Ascending aorta (tissue), 2 donors: ENCODE data around the gene ENDOD1. TPM values are rescaled to one million over a fixed set of nuclear protein-coding genes. Genes with fewer than 3 reads are reported as not detected.

Source experiments
- DNase-seq, 2 donors: peaks; one replicate each; pipeline ENCODE4 v3.0.0-alpha.2; 2019; ENCODE audit warnings: low spot score in 2 of 2
- H3K27ac ChIP-seq, 2 donors: fragments of 200-600 bp; sonication (generic); one replicate each; pipeline ENCODE4 v1.5.1; 2016 to 2017; ENCODE audit warnings: mild to moderate bottlenecking in 1 of 2
- H3K27me3 ChIP-seq: fragments of 200-600 bp; sonication (generic); one replicate; pipeline ENCODE4 v1.5.1; 2017
- H3K36me3 ChIP-seq, 2 donors: fragments of 200-600 bp; sonication (generic); one replicate each; pipeline ENCODE4 v1.5.1; 2016
- H3K4me1 ChIP-seq, 2 donors: fragments of 200-600 bp; sonication (generic); one replicate each; pipeline ENCODE4 v1.5.1; 2016 to 2017; ENCODE audit warnings: mild to moderate bottlenecking in 1 of 2
- H3K4me3 ChIP-seq, 2 donors: fragments of 200-600 bp; sonication (generic); one replicate each; pipeline ENCODE4 v1.5.1; 2016 to 2017; ENCODE audit warnings: mild to moderate bottlenecking in 1 of 2
- H3K9me3 ChIP-seq, 2 donors: fragments of 200-600 bp; sonication (generic); one replicate each; pipeline ENCODE4 v1.5.1; 2016
- CTCF ChIP-seq, 3 experiments: fragments of 200-600 bp in 2 of 3; fragments of 450-650 bp in 1 of 3; sonication (generic) in 2 of 3; IDR thresholded peaks; one replicate each; pipeline ENCODE4 v1.5.1; 2016 to 2019; ENCODE audit warnings: antibody characterized with exemption in 3 of 3, mild to moderate bottlenecking in 1 of 3, moderate library complexity in 1 of 3
- intact Hi-C: fragments of 100-400 bp; cut with DNase I; formaldehyde crosslinking; loops from one replicate; pipeline ENCODE4 v1.15.1; 2023
- total RNA-seq: library from RNA; depleted of rRNA; stranded (reverse); fragments of >200 nt; gene quantifications from one replicate; pipeline ENCODE4 v1.1.0, GENCODE V29; 2016

ENDOD1 gene
- total RNA-seq, 1 donor from 2014 or later: 60.2 TPM

- Histone ChIP-seq H3K27ac (no peak overlapping the region), H3K4me1 (no peaks in the 10 kb centered on the region), H3K27me3 (no peaks in the 10 kb centered on the region), H3K4me3 (no peak overlapping the region), H3K9me3 (no peaks in the 10 kb centered on the region), H3K36me3 (no peaks in the 10 kb centered on the region)
- no peak for DNase-seq
- TF ChIP-seq CTCF (IDR thresholded peaks at IDR 0.05): no peak
- intact Hi-C loops: no loop called here
Observed at GRCh38 chr11:95059046-95059445, 30.6 kb upstream of the ENDOD1 start.

DNA sequence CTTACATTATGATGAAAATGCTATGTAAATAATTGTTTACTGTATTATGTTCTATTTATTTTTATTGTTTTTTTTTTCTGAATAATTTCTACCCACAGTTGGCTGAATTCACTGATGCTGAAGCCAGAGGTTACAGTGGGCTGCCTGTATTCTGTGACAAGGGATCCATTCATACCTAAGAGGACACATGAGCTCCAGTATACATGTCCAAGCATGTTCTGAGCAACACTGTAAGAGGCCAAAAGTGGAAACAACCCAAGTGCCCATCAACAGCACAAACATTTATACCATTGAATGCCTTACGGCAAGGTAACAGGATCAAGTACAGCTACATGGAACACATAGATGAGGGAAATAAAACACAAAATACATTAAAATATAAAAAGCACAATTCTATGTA lies 24.3 kb upstream of the ENDOD1 start:
- no peak for TF ChIP-seq CTCF (IDR thresholded peaks at IDR 0.05)
- H3K9me3 ChIP-seq: no peaks in the 10 kb centered on the region
- H3K27me3 ChIP-seq: no peaks in the 10 kb centered on the region
- intact Hi-C loops: loop anchor here (5.0 to 10.0 kb wide), 4 partner anchors 42 to 642 kb away; partner anchors contain the start of genes ANKRD49, MRE11 and SESN3
- DNase-seq: no peak
- peaks cover 0 to 10% of the 10 kb centered on the region in 2 donors for H3K4me1 ChIP-seq
- H3K27ac ChIP-seq: no peak overlapping the region
- H3K36me3 ChIP-seq: no peaks in the 10 kb centered on the region
- no peak overlapping the region for H3K4me3 ChIP-seq

DNA sequence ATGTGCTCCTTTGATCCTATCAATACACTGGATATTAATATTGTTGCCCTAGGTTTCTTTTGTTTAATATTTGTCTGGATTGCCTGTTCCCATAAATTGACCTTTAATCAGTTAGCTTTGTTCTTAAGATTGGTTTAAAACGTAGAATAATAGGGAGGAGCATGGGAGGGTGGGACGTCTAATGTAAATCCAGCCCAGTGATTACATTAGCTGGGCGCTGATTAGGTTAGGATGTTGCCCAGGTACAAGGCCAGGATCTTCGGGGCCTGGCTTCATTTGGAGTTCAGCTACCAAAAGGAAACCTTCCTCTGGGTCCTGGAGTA lies 23.0 kb upstream of the ENDOD1 start, which contains the start of gene SRSF8:
TSS of gene SRSF8 (plus strand) at position 204 of the 323 bp plus-strand sequence. CDS start 308 bp downstream, outside the sequence.
- intact Hi-C loops: loop anchor here (1.0 to 10.0 kb wide), 6 partner anchors 41 to 724 kb away; partner anchors contain the start of genes ANKRD49, CEP57, MRE11 and SESN3
- Histone ChIP-seq H3K27ac (peak within 1 kb of the TSS; percentile 98 to 99), H3K4me3 (peak within 1 kb of the TSS; percentile 88 to 95), H3K9me3 (no peaks in the 10 kb centered on the region), H3K4me1 (peaks cover 0 to 14% of the 10 kb centered on the region in 2 donors), H3K27me3 (no peaks in the 10 kb centered on the region), H3K36me3 (peaks cover 0 to 3% of the 10 kb centered on the region in 2 donors)
- no peak for DNase-seq
- no peak for TF ChIP-seq CTCF (IDR thresholded peaks at IDR 0.05)

GRCh38 chr11:95067039-95067840 lies 22.4 kb upstream of the ENDOD1 start:
- Histone ChIP-seq H3K4me3 (peak overlapping the region; percentile 88 to 95), H3K9me3 (no peaks in the 10 kb centered on the region), H3K27me3 (no peaks in the 10 kb centered on the region), H3K36me3 (peaks cover 0 to 3% of the 10 kb centered on the region in 2 donors), H3K4me1 (peaks cover 0 to 14% of the 10 kb centered on the region in 2 donors), H3K27ac (peak overlapping the region; percentile 98 to 99)
- peak in 1 of 2 donors; percentile 93 for DNase-seq
- peak; percentile 71 to 78 (median 73) for TF ChIP-seq CTCF (IDR thresholded peaks at IDR 0.05)
- intact Hi-C loops: loop anchor here (1.0 to 10.0 kb wide), 6 partner anchors 40 to 723 kb away; partner anchors contain the start of genes ANKRD49, CEP57, MRE11 and SESN3

GRCh38 chr11:95067841-95068219 lies 21.8 kb upstream of the ENDOD1 start:
- peak overlapping the region; percentile 98 to 99 for H3K27ac ChIP-seq
- intact Hi-C loops: loop anchor here (1.0 to 10.0 kb wide), 7 partner anchors 39 to 722 kb away; partner anchors contain the start of genes ANKRD49, CEP57, CWC15 and KDM4D
- DNase-seq: no peak

More at GRCh38 chr11:95067841-95068219, 21.8 kb upstream of the ENDOD1 start:
- H3K4me3 ChIP-seq: peak overlapping the region; percentile 88 to 95
- no peaks in the 10 kb centered on the region for H3K9me3 ChIP-seq
- peaks cover 0 to 3% of the 10 kb centered on the region in 2 donors for H3K36me3 ChIP-seq
- H3K27me3 ChIP-seq: no peaks in the 10 kb centered on the region
- no peak for TF ChIP-seq CTCF (IDR thresholded peaks at IDR 0.05)
- peaks cover 0 to 14% of the 10 kb centered on the region in 2 donors for H3K4me1 ChIP-seq
